Activated naive CD4-positive, alpha-beta T cell treated with anti-CD3 and anti-CD28 coated beads, Interleukin-2, amount 10 ng/mL, durations not matched to agents 7 days and 5 days (primary cell): ENCODE data around the gene KCNQ2.
"Not testable (repeated sequence)": the region's sequence is repeated elsewhere in the genome, so short reads cannot be mapped to it uniquely, and the experiment has no call there.

ENCODE experiments used
- CTCF ChIA-PET: fragments of 350-600 bp; sonication (Branson Sonifier 250); formaldehyde crosslinking; loops from one replicate; lab custom pipeline; 2021; ENCODE audit warnings: antibody characterized with exemption; lab: Charles Lee
- DNase-seq: peaks from one replicate; pipeline ENCODE4 v3.0.0-alpha.2; 2020
- H3K27ac Mint-ChIP-seq: one replicate; pipeline ENCODE4 v1.8.0; 2021; ENCODE audit warnings: mild to moderate bottlenecking, moderate library complexity, mixed read lengths
- H3K27me3 Mint-ChIP-seq: one replicate; pipeline ENCODE4 v1.8.0; 2021; ENCODE audit warnings: mild to moderate bottlenecking, mixed read lengths
- H3K36me3 Mint-ChIP-seq: one replicate; pipeline ENCODE4 v1.8.0; 2021; ENCODE audit warnings: mixed read lengths
- H3K4me1 Mint-ChIP-seq: one replicate; pipeline ENCODE4 v1.8.0; 2021; ENCODE audit warnings: mixed read lengths
- H3K4me3 Mint-ChIP-seq: one replicate; pipeline ENCODE4 v1.8.0; 2021; ENCODE audit warnings: mild to moderate bottlenecking, moderate library complexity, mixed read lengths
- H3K9me3 Mint-ChIP-seq: one replicate; pipeline ENCODE4 v1.8.0; 2021; ENCODE audit warnings: mixed read lengths

The KCNQ2 gene

DNA sequence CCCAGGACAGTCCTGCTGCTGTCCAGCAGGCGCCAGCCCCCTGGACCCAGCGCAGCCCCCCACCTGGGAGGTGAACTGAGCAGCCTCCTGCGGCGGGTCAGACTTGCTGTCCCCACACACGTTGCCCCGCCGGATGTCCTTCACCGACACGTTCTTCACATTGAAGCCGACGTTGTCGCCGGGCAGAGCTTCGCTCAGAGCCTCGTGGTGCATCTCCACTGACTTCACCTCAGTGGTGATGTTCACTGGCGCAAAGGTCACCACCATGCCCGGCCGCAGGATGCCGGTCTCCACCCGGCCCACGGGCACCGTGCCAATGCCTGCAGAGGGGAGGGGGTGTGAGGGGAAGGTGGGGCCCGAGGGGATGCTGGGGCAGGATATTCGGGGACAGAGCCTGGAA is 18.0 kb upstream of the KCNQ2 start:
- no peak for DNase-seq
- Mint-ChIP-seq H3K9me3 (no peaks in the 10 kb centered on the region), H3K36me3 (no peaks in the 10 kb centered on the region), H3K27ac (no peak overlapping the region), H3K4me1 (no peaks in the 10 kb centered on the region), H3K4me3 (no peak overlapping the region), H3K27me3 (peaks cover 74% of the 10 kb centered on the region)
- CTCF ChIA-PET: no interaction called here

DNA sequence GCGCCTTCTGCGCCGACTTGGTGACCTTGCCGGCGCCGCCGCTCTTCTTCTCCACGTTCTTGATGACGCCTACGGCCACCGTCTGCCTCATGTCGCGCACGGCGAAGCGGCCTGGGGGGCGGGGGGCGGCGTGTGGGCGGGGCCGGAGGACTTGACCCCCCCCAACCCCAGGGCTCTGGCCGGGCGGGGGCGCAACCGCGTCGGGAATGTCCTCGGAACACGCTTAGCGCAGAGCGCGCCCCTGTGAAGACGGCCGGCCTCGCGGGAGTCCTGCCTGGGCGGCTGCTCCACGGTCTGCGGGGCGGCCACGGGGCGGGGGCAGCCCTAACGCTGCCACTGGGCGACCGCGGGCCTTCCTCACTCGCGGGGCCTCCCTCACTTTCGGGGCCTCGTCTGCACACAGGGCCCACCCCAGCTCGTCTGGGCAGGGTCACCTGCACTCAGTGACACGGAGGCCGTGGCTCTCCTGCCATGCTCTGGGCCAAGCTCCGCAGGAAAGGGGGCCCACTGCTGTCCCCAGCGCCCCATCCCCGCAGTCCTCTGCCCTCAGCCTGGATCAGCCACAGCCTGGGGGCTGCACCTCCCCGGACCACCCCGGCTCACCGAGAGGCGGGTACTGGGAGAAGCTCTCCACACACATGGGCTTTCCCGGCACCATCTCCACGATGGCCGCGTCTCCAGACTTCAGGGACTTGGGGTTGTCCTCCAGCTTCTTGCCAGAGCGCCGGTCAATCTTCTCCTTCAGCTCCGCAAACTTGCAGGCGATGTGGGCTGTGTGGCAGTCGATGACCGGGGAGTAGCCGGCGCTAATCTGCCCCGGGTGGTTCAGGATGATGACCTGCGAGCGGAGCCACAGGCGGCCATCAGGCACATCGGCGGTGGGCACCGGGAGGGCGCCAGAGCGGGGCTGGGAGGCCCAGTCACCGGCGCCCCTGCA is 16.1 kb upstream of the KCNQ2 start:
- H3K27me3 Mint-ChIP-seq: peaks cover 73% of the 10 kb centered on the region
- H3K27ac Mint-ChIP-seq: no peak overlapping the region
- CTCF ChIA-PET: no interaction called here
- H3K4me1 Mint-ChIP-seq: no peaks in the 10 kb centered on the region
- H3K4me3 Mint-ChIP-seq: no peak overlapping the region
- no peak for DNase-seq
- no peaks in the 10 kb centered on the region for H3K9me3 Mint-ChIP-seq
- H3K36me3 Mint-ChIP-seq: no peaks in the 10 kb centered on the region

DNA sequence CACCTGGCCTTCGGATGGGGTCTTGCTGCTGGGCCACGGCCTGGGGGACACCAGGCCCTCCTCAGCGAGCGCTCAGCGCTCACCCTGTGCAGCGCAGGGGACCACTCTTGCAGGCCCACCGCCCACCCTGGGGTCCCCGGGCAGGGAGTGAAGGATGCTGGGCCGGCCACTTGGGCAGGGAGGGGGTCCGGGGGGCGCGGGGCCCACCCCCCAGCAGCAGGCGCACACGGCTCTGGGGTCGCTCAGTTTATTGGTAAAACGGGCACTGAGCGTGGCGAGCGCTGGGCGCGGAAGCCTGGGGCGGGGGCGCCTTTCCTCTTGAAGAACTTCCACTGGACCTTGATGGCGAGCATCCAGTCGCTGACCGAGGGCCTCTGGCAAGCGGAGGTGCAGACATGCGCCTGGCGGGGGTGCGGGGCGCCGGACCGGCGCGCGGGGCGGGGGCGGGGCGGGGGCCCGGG is 15.4 kb upstream of the KCNQ2 start:
- Mint-ChIP-seq H3K27ac (no peak overlapping the region), H3K4me1 (no peaks in the 10 kb centered on the region), H3K36me3 (no peaks in the 10 kb centered on the region), H3K4me3 (no peak overlapping the region), H3K9me3 (no peaks in the 10 kb centered on the region), H3K27me3 (peaks cover 78% of the 10 kb centered on the region)
- CTCF ChIA-PET: interaction anchor here (1.3 kb wide), 1 partner anchor 9 kb away, joined by 4 read pairs; no protein-coding TSS in a partner anchor
- no peak for DNase-seq

DNA sequence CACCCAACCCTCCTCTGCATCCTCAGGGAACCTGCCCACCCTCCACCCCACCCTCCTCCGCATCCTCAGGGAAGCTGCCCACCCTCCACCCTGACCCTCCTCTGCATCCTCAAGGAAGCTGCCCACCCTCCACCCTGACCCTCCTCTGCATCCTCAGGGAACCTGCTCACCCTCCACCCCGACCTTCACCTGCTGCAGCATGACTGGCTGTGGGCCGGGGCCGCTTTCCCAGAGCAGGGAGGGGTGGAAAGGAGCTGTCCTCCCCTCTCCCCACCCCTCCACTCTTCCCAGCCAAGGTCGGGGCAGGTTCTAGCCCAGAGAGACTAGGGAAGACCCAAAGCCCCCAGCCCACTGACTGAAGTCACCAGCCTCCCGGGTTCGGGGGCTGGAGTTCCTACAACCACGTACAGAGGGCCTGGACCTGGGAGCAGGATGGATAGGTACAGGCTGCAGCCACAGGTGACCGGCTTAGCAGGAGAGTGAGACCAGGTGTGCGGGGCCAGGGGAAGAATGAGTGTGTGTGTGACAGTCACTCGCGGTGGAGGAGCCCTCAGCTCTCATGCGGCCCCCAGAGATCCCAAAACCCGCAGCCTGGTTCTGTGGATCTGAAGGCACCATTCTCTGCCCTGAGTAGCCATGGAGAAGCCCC is 14.8 kb upstream of the KCNQ2 start:
- no peaks in the 10 kb centered on the region for H3K9me3 Mint-ChIP-seq
- H3K27ac Mint-ChIP-seq: no peak overlapping the region
- H3K4me1 Mint-ChIP-seq: no peaks in the 10 kb centered on the region
- H3K27me3 Mint-ChIP-seq: peaks cover 78% of the 10 kb centered on the region
- H3K36me3 Mint-ChIP-seq: no peaks in the 10 kb centered on the region
- no peak for DNase-seq
- H3K4me3 Mint-ChIP-seq: no peak overlapping the region
- CTCF ChIA-PET: interaction anchor here (1.3 kb wide), 1 partner anchor 9 kb away, joined by 4 read pairs; no protein-coding TSS in a partner anchor

DNA sequence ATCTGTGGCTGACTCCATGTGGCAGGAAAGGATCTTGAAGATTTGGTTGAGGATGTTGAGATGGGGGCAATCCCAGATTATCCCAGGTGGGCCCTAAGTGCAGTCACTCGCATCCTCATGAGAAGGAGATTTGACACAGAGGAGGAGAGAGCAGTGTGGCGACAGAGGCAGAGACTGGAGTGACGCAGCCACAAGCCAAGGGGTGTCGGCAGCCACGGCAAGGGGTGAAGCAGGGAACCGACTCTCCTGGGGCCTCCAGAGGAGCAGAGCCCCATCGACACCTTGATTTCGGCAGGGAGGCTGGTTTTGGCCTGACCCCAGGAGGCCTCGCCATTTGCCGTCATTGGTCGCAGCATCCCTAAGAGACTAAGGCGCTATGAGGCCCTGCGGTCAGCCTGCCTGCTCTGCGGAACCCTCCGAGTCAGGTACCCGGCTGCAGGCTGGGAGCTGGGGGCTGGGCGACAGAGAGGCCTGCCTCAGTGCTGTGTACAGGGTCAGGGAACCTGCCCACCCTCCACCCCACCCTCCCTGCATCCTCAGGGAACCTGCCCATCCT is 13.9 kb upstream of the KCNQ2 start:
- Mint-ChIP-seq H3K27me3 (peaks cover 80% of the 10 kb centered on the region), H3K4me1 (no peaks in the 10 kb centered on the region), H3K36me3 (no peaks in the 10 kb centered on the region), H3K27ac (no peak overlapping the region), H3K9me3 (no peaks in the 10 kb centered on the region), H3K4me3 (no peak overlapping the region)
- no peak for DNase-seq
- CTCF ChIA-PET: no interaction called here

DNA sequence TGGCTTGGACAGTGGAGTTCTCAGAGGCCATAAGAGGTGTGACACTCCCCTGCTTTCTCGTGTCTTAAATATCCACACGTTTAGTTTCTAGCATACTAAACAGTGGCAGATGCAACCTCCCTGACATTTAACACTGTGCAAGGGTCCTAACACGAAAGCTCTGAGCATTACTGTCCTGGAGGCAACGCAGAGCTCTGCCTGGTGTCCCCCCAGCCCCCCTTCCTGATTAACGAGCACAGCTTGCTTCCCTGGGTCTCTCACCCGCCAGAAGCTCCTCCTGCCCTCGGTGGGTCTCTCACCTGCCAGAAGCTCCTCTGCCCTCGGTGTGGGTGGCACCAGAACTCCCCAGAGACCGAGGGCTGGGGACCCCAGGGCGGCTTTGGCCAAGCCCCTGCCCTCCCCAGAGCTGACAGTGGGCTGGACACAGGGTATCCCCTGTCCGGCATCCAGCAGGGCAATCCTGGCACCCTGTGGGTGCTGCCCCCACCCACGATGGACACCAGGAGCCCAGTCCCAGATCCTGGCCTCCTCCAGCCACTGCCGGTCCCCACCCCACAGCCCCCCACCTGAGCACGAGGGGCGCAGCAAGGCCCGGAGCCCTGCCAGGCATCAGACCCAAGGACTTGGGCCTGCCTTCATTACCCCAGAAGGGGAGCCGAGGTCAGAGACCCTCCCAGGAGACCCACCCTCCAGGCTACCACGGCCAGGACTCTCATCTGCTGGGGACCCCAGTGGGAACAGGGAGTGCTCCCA is 12.4 kb upstream of the KCNQ2 start:
- no peaks in the 10 kb centered on the region for H3K36me3 Mint-ChIP-seq
- no peak for DNase-seq
- CTCF ChIA-PET: no interaction called here
- no peaks in the 10 kb centered on the region for H3K4me1 Mint-ChIP-seq
- no peaks in the 10 kb centered on the region for H3K9me3 Mint-ChIP-seq
- H3K27ac Mint-ChIP-seq: no peak overlapping the region
- no peak overlapping the region for H3K4me3 Mint-ChIP-seq
- H3K27me3 Mint-ChIP-seq: peaks cover 71% of the 10 kb centered on the region

DNA sequence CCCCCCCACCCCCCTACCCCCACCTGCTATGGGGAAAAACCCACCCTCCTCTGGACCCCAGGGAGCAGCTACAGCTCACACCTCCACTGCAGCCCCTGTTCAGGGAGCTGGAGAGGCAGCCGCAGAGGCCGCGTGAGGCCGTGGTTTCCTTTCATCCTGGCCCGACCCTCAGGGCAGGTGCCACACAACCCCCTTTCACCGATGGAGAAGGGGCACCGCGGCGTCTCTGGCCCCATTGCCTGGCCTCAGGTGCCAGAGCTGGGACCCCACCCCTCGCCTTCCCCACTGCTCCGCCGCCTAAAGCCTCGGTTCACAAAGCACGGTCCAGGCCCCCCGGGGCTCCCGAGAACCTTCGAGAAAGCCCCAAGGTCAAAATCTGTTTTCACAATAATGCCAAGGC is 11.8 kb upstream of the KCNQ2 start:
- peaks cover 69% of the 10 kb centered on the region for H3K27me3 Mint-ChIP-seq
- no peaks in the 10 kb centered on the region for H3K9me3 Mint-ChIP-seq
- no peak overlapping the region for H3K27ac Mint-ChIP-seq
- CTCF ChIA-PET: no interaction called here
- no peak overlapping the region for H3K4me3 Mint-ChIP-seq
- DNase-seq: no peak
- H3K36me3 Mint-ChIP-seq: no peaks in the 10 kb centered on the region
- H3K4me1 Mint-ChIP-seq: no peaks in the 10 kb centered on the region

DNA sequence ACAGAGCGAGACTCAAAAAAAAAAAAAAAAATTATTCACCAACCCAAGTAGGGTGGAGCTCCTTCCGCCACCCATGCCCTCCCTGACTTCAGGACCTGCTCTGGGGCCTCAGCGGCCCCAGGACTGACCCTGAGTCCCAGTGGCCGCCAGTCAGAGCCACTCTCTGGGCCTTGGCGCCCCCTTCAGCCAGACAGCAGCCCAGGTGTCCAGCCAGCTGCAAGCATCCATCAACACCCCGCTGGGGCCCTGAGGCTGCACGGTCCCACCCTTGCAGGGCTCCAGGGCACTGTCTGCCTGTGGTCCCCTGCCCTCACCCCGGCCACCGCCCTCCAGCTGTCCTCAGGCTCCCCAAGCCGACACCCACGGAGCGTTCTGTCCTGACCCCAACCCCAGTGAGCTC is 11.4 kb upstream of the KCNQ2 start:
- H3K27me3 Mint-ChIP-seq: peaks cover 66% of the 10 kb centered on the region
- no peak overlapping the region for H3K4me3 Mint-ChIP-seq
- CTCF ChIA-PET: no interaction called here

DNA sequence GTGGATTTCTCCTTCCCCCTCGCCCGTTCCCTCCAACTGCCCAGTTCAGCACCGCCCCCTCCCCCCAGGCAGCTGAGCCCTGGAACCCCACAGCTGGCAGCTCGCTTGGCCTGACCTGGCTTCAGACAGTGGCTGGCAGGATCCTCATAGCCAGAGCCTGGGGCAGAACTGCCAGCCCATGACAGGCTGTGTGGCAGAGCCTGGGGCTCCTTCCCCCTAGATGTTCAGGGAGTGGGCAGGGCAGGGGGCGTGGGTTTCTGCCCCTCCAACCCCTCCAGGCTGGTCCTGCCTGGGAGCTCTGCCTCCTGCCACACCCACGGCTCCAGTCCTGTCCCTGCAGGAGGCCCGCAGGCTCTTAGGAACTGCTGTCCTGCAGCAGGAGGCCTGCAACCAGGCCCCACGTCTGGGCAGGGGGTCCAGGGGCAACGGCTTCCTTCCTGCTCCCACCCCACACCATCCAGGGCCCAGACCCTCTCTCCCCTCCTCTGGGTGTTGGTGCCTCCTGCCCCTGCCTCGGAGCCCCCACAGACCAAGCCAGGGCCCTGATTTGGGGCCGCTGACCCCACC is 9.6 kb upstream of the KCNQ2 start:
- H3K27ac Mint-ChIP-seq: no peak overlapping the region
- CTCF ChIA-PET: no interaction called here
- peaks cover 66% of the 10 kb centered on the region for H3K27me3 Mint-ChIP-seq
- H3K4me3 Mint-ChIP-seq: no peak overlapping the region
- H3K4me1 Mint-ChIP-seq: no peaks in the 10 kb centered on the region
- H3K36me3 Mint-ChIP-seq: no peaks in the 10 kb centered on the region
- DNase-seq: no peak
- H3K9me3 Mint-ChIP-seq: no peaks in the 10 kb centered on the region

More for the DNA sequence above, 11.4 kb upstream of the KCNQ2 start:
- Mint-ChIP-seq H3K36me3 (no peaks in the 10 kb centered on the region), H3K4me1 (no peaks in the 10 kb centered on the region), H3K9me3 (no peaks in the 10 kb centered on the region), H3K27ac (no peak overlapping the region)
- no peak for DNase-seq

DNA sequence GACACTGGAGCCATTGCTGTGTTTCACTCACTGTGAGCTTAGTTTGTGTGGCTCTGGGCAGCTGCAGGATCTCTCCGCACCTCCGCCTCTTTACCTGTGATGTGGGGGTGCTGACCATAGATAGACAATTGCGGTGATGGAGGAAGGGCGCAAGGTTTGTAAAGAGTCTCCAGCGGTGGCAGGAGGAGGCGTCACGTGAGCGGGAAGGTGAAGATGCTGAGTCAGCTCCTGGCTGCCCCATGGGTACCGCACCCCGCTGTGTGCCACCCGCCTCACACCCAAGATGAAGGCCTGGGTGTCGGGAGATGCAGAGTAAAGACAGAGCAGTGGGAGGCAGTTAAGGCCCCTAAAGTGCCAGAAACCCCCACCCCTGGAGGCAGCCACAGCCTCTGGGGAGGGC is 9.0 kb upstream of the KCNQ2 start:
- Mint-ChIP-seq H3K4me1 (no peaks in the 10 kb centered on the region), H3K4me3 (no peak overlapping the region), H3K27me3 (peaks cover 68% of the 10 kb centered on the region), H3K27ac (no peak overlapping the region), H3K36me3 (no peaks in the 10 kb centered on the region), H3K9me3 (no peaks in the 10 kb centered on the region)
- CTCF ChIA-PET: no interaction called here
- DNase-seq: no peak

DNA sequence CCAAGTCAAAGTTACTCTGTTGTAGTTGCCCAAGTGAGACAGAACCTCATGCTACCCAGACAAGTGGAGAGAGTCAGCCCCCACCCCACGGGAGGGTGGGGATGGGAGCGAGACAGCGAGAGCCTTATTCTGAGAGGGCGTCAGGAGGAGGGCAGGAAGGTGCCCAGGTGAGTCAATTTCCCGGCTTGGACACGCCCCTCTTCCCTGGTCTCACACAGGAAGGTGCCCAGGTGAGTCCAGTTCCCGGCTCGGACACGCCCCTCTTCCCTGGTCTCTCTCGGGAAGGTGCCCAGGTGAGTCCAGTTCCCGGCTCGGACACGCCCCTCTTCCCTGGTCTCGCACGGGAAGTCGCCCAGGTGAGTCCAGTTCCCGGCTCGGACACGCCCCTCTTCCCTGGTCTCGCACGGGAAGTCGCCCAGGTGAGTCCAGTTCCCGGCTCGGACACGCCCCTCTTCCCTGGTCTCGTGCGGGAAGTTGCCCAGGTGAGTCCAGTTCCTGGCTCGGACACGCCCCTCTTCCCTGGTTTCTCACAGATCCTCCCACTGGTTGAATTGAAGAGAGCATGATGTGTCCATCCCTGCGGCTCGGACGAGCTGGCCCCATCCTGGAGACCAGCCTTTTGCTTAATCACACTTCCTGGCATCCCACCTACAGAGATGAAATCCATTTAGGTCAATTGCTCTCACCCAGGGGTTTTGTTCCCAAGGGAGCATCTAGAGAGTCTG is 7.4 kb upstream of the KCNQ2 start:
- H3K9me3 Mint-ChIP-seq, H3K36me3 Mint-ChIP-seq, H3K4me3 Mint-ChIP-seq, CTCF ChIA-PET, DNase-seq, H3K4me1 Mint-ChIP-seq, H3K27ac Mint-ChIP-seq: not testable (repeated sequence)
- H3K27me3 Mint-ChIP-seq: peaks cover 73% of the 10 kb centered on the region

DNA sequence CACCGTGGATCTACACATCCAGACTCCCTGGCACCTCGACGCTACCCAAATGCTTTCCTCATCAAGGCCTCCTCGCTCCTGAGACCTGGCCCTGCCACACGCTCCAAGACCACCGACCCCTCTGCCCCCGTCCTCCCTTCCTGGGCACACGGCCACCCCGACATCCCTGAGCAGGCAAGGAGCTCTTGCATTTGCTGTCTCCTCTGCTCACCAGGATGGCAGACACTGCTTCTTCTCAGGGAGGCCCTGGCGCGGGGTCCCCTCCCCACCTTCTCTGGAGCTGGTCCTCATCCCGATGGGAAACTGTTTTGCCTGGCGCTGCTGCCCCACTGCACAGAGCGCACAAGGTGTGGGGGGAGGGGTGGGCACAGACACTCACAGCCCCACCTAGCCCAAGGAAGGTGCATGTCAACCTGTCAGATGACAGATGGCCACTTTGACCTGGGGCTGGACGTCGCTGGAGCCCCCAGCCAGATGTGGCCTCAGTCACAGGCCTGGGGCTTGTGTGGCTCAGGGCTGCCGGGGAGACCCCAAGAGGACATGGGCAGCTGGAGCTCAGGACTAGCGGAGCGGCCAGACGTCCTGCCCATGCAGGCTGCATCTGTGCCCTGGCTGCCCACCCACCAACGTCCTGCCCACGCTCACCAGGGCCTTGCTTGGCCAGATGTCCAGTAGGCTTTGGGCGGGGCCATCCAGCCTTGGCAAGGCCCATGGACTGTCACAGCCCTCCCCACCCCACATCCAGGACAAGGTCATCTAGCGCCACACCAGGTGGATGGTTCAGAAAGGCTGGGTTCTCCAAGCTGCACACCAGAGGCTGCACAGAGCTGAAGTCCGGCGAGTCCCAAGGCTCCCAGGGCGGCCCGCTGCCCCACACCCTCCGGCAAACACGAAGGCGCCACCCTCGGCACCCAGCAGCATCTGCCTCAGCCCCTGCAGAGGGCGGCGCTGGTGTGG is 6.2 kb upstream of the KCNQ2 start:
- Mint-ChIP-seq H3K4me3 (no peak overlapping the region), H3K4me1 (no peaks in the 10 kb centered on the region), H3K27me3 (peaks cover 83% of the 10 kb centered on the region), H3K27ac (no peak overlapping the region), H3K36me3 (no peaks in the 10 kb centered on the region), H3K9me3 (no peaks in the 10 kb centered on the region)
- DNase-seq: no peak
- CTCF ChIA-PET: no interaction called here
